Adrenal gland (tissue), 12 donors: Measurements from ENCODE around the gene BCL11B. TPM values are rescaled to one million over a fixed set of nuclear protein-coding genes. Genes with fewer than 3 reads are reported as not detected.

ENCODE experiments used
- DNase-seq, 7 donors: peaks; one replicate each; pipeline ENCODE4 v3.0.0-alpha.2; 2019 to 2020
- H3K27ac ChIP-seq, 5 donors: fragments of 200-600 bp; sonication (generic) in 4 of 5; 1 replicate in 3 of 5; 2 replicates in 2 of 5; pipeline versions ENCODE4 v1.5.1 to v1.8.0; 2016 to 2020; ENCODE audit warnings: mild to moderate bottlenecking in 1 of 5
- H3K27me3 ChIP-seq: fragments of 200-600 bp; 2 replicates; pipeline ENCODE4 v1.8.0; 2021
- H3K36me3 ChIP-seq, 2 donors: fragments of 200-600 bp; replicated peaks in 1 of 2; 1 replicate in 1 of 2; 2 replicates in 1 of 2; pipeline versions ENCODE4 v1.5.1 to v1.8.0; 2018 to 2022
- H3K4me1 ChIP-seq, 2 donors: fragments of 200-600 bp; replicated peaks in 1 of 2; 1 replicate in 1 of 2; 2 replicates in 1 of 2; pipeline versions ENCODE4 v1.5.1 to v1.8.0; 2018 to 2021
- H3K4me3 ChIP-seq, 4 donors: fragments of 200-600 bp; sonication (generic) in 3 of 4; one replicate each; pipeline ENCODE4 v1.5.1; 2016 to 2018
- H3K9me3 ChIP-seq, 3 donors: fragments of 200-600 bp; sonication (generic) in 1 of 3; replicated peaks in 1 of 3; 1 replicate in 2 of 3; 2 replicates in 1 of 3; pipeline versions ENCODE4 v1.5.1 to v1.8.0; 2016 to 2021
- POLR2A ChIP-seq, 2 donors: fragments of 450-650 bp; IDR thresholded peaks; one replicate each; pipeline ENCODE4 v1.6.1; 2017; ENCODE audit warnings: antibody characterized with exemption in 2 of 2, mild to moderate bottlenecking in 2 of 2, moderate library complexity in 1 of 2
- WGBS, 4 donors: extraction: QIAGEN DNeasy Blood & Tissue Kit in 2 of 4; methylation state at CpG; one replicate each; pipeline versions ENCODE4 v1.1.5 to v1.1.7; 2013 to 2017; 5-methylcytosine and 5-hydroxymethylcytosine counted together
- intact Hi-C, 2 donors: fragments of 100-400 bp; cut with DNase I; formaldehyde crosslinking; loops; one replicate each; pipeline versions ENCODE4 v1.14.1 to v1.15.0; 2022 to 2023
- polyA plus RNA-seq, 3 donors: library from polyadenylated mRNA; stranded (reverse); fragments of 200-250 nt in 2 of 3; fragments of 350-450 nt in 1 of 3; fragmentation: Illumina TruSeq in 1 of 3; extraction: RNeasy Lipid Tissue Mini Kit (QIAGEN cat#74804) in 1 of 3; gene quantifications; one replicate each; pipeline ENCODE4 v1.2.3, GENCODE V29; 2013 to 2014
- total RNA-seq, 9 donors: library from RNA; depleted of rRNA in 4 of 9; stranded (reverse); fragments of >200 nt in 4 of 9; fragments of 120-200 nt in 1 of 9; fragmentation: NEBNext Ultra II Directional in 1 of 9; extraction: Animal tissue kit (Norgen Biotek cat#: 25700) in 1 of 9; gene quantifications; one replicate each; pipeline versions ENCODE4 v1.1.0 to v1.2.4, GENCODE V29; 2013 to 2023
- TF ChIP-seq, protein P1 (sequence below), 6 experiments: fragments of 450-650 bp in 4 of 6; fragments of 200-600 bp in 2 of 6; sonication (generic) in 1 of 6; IDR thresholded peaks; 1 replicate in 5 of 6; 2 replicates in 1 of 6; pipeline versions ENCODE4 v1.5.1 to v1.8.0; 2016 to 2021; ENCODE audit warnings: antibody characterized with exemption in 6 of 6, mild to moderate bottlenecking in 2 of 6, moderate library complexity in 1 of 6
- donor health status: healthy with polysubstance abuse.
- donor health status: Bipolar disorder and iron deficiency.
- donor health status: DM: yes; HTN: yes; CAD: no.
- donor health status: DM: no; HTN: no; CAD: no.
- donor health status: DM: no; HTN: no; CAD: no.
- donor health status: DM: yes; HTN: yes; CAD: no.

BCL11B gene
- total and polyA plus RNA-seq, 12 donors: 0.24 to 3.2 (median 0.54) TPM

DNA sequence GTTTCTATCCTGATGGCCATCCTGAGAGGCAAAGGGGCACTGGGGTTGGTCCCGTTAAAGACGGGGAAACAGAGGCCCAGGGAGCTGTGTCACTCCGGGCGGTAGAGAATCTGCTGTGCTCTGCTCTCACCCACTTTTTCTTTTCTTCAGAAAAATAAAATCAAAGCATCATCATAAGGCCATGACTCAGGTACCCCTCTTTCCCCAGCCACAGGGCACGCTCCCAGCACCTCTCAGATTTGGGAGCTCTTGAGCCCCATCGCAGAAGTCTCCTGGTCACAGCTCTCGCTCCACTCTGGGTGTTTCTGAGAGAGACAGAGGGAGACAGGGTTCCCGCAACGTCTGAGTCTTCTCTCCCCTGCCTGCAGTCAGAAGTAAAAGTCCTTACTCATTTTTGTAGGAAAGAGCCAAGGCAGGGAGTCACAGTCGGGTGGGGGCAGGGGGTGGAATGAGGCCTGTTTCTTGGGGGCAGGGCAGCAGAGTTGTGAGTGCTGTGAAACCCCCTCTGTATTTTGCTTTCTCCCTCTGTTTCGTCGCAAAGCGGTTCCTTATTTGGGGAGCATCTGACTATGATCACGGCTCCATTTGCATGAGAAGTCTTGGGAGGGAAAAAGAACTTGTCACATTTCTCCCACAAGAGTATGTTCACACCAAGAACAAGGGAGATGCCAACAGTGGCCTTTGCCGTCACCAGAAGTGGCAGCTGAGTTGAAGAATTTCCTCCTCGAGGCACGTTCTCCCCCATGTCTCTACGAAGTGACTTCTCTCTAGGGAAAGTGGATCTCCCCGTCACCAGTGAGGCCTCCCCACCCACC lies 139.0 kb downstream of the BCL11B start:
- H3K27ac ChIP-seq: no peak overlapping the region

GRCh38 chr14:99131632-99132271 lies 140.2 kb downstream of the BCL11B start:
- WGBS, 4 donors: 79 to 93% (median 88%) methylated on average over 4 to 12 of the region's 12 CpGs

More for the DNA sequence above, 139.0 kb downstream of the BCL11B start:
- Histone ChIP-seq H3K27me3 (no peaks in the 10 kb centered on the region), H3K4me1 (no peaks in the 10 kb centered on the region), H3K9me3 (no peaks in the 10 kb centered on the region), H3K36me3 (no peaks in the 10 kb centered on the region), H3K4me3 (no peak overlapping the region)
- TF ChIP-seq, protein P1, sequence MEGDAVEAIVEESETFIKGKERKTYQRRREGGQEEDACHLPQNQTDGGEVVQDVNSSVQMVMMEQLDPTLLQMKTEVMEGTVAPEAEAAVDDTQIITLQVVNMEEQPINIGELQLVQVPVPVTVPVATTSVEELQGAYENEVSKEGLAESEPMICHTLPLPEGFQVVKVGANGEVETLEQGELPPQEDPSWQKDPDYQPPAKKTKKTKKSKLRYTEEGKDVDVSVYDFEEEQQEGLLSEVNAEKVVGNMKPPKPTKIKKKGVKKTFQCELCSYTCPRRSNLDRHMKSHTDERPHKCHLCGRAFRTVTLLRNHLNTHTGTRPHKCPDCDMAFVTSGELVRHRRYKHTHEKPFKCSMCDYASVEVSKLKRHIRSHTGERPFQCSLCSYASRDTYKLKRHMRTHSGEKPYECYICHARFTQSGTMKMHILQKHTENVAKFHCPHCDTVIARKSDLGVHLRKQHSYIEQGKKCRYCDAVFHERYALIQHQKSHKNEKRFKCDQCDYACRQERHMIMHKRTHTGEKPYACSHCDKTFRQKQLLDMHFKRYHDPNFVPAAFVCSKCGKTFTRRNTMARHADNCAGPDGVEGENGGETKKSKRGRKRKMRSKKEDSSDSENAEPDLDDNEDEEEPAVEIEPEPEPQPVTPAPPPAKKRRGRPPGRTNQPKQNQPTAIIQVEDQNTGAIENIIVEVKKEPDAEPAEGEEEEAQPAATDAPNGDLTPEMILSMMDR (IDR thresholded peaks at IDR 0.05): no peak
- no peak for TF ChIP-seq POLR2A (IDR thresholded peaks at IDR 0.05)
- intact Hi-C loops: no loop called here
- DNase-seq: peak in 1 of 7 donors; percentile 15
- WGBS, 4 donors: 78 to 84% (median 78%) methylated on average over 18 to 19 of the region's 19 CpGs

GRCh38 chr14:99129998-99130397 lies 142.0 kb downstream of the BCL11B start:
- Histone ChIP-seq H3K4me1 (no peaks in the 10 kb centered on the region), H3K9me3 (no peaks in the 10 kb centered on the region), H3K27ac (no peak overlapping the region), H3K4me3 (no peak overlapping the region), H3K27me3 (no peaks in the 10 kb centered on the region), H3K36me3 (no peaks in the 10 kb centered on the region)
- no peak for TF ChIP-seq POLR2A (IDR thresholded peaks at IDR 0.05)
- TF ChIP-seq, protein P1 (IDR thresholded peaks at IDR 0.05): no peak
- intact Hi-C loops: no loop called here
- WGBS, 4 donors: 77 to 85% (median 82%) methylated on average over 10 to 15 of the region's 15 CpGs
- no peak for DNase-seq

More at GRCh38 chr14:99131632-99132271, 140.2 kb downstream of the BCL11B start:
- no peak overlapping the region for H3K27ac ChIP-seq
- intact Hi-C loops: no loop called here
- H3K36me3 ChIP-seq: no peaks in the 10 kb centered on the region
- no peaks in the 10 kb centered on the region for H3K4me1 ChIP-seq
- no peak overlapping the region for H3K4me3 ChIP-seq
- peak in 1 of 7 donors; percentile 11 for DNase-seq
- no peaks in the 10 kb centered on the region for H3K9me3 ChIP-seq
- no peak for TF ChIP-seq POLR2A (IDR thresholded peaks at IDR 0.05)
- TF ChIP-seq, protein P1 (IDR thresholded peaks at IDR 0.05): no peak
- H3K27me3 ChIP-seq: no peaks in the 10 kb centered on the region

- Histone ChIP-seq H3K4me1 (no peaks in the 10 kb centered on the region), H3K27ac (no peak overlapping the region), H3K27me3 (no peaks in the 10 kb centered on the region), H3K36me3 (no peaks in the 10 kb centered on the region), H3K9me3 (no peaks in the 10 kb centered on the region), H3K4me3 (no peak overlapping the region)
- 70 to 80% (median 74%) methylated on average over 8 to 12 of the region's 12 CpGs for WGBS, 4 donors
- peak in 2 of 7 donors; percentile 7 to 35 for DNase-seq
- intact Hi-C loops: no loop called here
- TF ChIP-seq, protein P1 (IDR thresholded peaks at IDR 0.05): no peak
- no peak for TF ChIP-seq POLR2A (IDR thresholded peaks at IDR 0.05)
Measured at GRCh38 chr14:99129211-99129696, 142.7 kb downstream of the BCL11B start.
